ENCODE results near the gene AFDN. TPM values are rescaled to one million over a fixed set of nuclear protein-coding genes. Genes with fewer than 3 reads are reported as not detected.

AFDN gene
- total RNA-seq, 1 donor from 2014 or later: 162 TPM

DNA sequence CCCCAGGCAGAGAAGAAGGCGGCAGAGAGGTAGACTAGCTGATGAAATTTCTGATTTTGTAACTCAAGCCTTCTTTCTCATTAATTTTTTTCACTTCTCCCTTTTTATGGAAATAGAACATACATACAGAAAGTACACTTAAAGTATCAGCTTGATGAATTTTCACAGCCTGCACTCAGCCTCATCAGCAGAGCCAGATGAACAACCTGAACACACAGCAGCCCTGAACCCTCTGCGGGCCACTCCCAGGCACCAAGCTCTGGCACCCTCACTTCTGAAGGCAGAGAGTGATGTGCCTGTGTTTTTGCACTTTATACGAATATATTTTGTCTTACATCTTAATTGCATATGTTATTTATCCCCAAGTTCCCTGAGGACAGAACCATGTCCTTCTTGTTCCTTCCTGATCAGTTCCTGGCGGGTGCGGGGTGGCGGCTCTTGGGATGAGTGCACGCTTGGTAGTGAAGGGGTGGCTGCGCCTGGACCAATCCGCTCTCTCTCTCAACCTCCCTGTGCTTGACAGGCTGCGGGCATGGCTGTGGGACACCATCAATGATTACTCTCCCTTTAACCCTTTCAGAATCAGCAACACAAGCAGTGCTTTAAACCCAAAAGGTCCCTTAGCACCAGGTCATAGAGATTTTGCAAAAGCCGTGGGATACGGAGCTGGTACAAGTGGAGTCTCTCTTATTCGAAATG lies 34.8 kb upstream of the AFDN start:
- intact Hi-C loops (cut with DNase I): no loop called here
- H3K36me3 ChIP-seq: no peaks in the 10 kb centered on the region
- no peak overlapping the region for H3K4me3 ChIP-seq
- no peaks in the 10 kb centered on the region for H3K9me3 ChIP-seq
- H3K27me3 ChIP-seq: no peaks in the 10 kb centered on the region
- no peak for TF ChIP-seq POLR2AphosphoS5 (IDR thresholded peaks at IDR 0.05; ENCODE audit: insufficient read depth in 1 of 2, low read depth in 1 of 2)
- no peak for TF ChIP-seq POLR2A (IDR thresholded peaks at IDR 0.05)
- TF ChIP-seq, protein P1, sequence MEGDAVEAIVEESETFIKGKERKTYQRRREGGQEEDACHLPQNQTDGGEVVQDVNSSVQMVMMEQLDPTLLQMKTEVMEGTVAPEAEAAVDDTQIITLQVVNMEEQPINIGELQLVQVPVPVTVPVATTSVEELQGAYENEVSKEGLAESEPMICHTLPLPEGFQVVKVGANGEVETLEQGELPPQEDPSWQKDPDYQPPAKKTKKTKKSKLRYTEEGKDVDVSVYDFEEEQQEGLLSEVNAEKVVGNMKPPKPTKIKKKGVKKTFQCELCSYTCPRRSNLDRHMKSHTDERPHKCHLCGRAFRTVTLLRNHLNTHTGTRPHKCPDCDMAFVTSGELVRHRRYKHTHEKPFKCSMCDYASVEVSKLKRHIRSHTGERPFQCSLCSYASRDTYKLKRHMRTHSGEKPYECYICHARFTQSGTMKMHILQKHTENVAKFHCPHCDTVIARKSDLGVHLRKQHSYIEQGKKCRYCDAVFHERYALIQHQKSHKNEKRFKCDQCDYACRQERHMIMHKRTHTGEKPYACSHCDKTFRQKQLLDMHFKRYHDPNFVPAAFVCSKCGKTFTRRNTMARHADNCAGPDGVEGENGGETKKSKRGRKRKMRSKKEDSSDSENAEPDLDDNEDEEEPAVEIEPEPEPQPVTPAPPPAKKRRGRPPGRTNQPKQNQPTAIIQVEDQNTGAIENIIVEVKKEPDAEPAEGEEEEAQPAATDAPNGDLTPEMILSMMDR (IDR thresholded peaks at IDR 0.05): no peak
- H3K27ac ChIP-seq: no peak overlapping the region
- peaks cover 6% of the 10 kb centered on the region for H3K4me1 ChIP-seq
- no peak for DNase-seq (ENCODE audit: extremely low spot score in 2 of 2)

DNA sequence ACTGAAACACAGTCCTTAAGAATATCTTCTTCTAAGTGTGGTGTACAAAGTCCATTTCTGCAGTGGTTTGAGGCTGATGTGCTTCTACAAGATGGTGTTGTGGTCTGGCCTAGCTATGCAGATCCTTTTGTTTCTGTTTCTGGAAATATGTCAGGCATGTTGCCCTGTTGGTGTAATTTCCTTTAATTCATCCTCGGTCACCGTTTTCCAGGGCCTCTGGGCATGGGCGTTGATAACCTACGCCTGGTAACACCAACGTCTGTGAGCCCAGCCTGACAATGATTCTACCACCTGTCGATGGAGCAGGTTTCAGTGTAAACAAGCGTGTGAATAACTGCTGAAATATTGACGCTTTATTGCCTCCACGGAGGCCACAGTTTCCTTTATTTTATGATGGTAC lies 33.3 kb upstream of the AFDN start:
- no peaks in the 10 kb centered on the region for H3K27me3 ChIP-seq
- H3K9me3 ChIP-seq: no peaks in the 10 kb centered on the region
- DNase-seq (ENCODE audit: extremely low spot score in 2 of 2): no peak
- intact Hi-C loops (cut with DNase I): no loop called here
- no peak overlapping the region for H3K4me3 ChIP-seq
- no peaks in the 10 kb centered on the region for H3K36me3 ChIP-seq
- no peak overlapping the region for H3K27ac ChIP-seq
- H3K4me1 ChIP-seq: peaks cover 6% of the 10 kb centered on the region
- TF ChIP-seq POLR2A (IDR thresholded peaks at IDR 0.05): no peak
- TF ChIP-seq POLR2AphosphoS5 (IDR thresholded peaks at IDR 0.05; ENCODE audit: insufficient read depth in 1 of 2, low read depth in 1 of 2): no peak
- TF ChIP-seq, protein P1 (IDR thresholded peaks at IDR 0.05): no peak

DNA sequence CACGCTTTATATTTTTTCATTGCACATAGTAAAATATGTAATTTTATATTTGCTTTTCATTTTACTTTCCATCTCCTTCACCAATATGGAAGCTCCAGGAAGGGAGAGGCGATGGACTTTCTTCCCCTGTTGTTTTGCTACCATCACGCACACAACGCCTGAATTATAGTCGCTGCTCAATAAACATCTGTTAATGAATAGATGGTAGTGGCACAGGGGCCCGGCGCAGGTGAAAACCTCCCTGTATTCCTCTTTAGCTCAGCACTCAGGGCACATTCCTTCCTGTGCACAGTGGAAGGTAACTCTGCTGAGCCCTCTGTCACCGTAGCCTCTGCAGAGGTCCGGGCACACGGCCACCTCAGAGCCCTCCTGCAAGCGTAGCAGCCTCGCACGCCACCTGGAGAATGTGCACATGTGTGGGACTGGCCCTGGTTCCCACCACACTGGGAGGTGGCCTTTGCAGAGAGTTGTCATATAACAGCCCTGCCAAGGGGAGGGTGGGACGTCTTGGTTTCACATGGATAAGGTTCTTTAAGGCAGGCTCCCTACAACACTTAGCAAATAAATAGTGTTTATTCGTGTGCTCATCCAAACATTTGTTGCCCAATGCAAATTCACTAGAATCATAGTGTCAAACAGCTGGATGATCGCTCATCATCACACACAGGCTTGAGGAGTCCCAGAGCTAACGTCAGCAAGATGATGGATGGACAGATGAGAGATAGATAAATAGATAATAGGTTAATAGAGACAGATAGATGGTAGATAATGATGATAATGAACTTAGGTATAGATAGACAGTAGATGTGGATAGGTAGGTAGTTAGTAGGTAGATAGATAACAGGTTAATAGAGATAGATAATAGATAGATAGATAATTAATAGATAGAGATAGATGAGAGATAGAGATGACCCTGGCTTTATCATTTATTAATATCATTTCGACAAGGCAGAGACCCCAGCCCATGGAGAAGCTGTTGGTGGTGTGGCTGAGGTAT lies 32.3 kb upstream of the AFDN start:
- intact Hi-C loops (cut with DNase I): no loop called here
- DNase-seq (ENCODE audit: extremely low spot score in 2 of 2): no peak
- no peaks in the 10 kb centered on the region for H3K9me3 ChIP-seq

DNA sequence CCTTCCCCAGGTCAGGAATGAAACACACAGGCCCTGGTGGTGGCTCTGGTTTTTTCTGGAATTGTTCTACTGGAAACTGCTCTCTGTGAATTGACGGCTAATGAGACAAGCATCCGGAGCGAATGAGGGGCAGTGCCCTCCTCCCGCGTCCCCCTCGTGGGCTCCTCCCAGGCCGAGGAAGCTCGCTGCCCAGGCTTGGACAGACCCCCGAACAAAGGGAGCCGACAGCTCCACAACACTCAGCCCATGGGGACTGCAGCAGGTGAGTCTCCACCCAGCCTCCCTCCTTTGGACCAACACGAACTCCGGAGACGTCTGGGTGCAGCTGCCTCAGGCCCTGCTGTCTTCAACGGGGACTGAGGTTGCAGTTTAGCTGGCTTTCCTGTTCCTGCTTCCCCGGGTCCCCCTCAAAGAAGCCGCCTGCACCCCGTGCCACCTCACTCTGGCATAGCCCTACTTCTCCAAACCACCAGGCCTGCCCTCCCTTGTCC lies 31.3 kb upstream of the AFDN start:
- no peaks in the 10 kb centered on the region for H3K27me3 ChIP-seq

More for the DNA sequence above, 32.3 kb upstream of the AFDN start:
- no peak overlapping the region for H3K27ac ChIP-seq
- H3K27me3 ChIP-seq: no peaks in the 10 kb centered on the region
- TF ChIP-seq POLR2A (IDR thresholded peaks at IDR 0.05) (no peak), POLR2AphosphoS5 (IDR thresholded peaks at IDR 0.05; ENCODE audit: insufficient read depth in 1 of 2, low read depth in 1 of 2) (no peak)
- TF ChIP-seq, protein P1 (IDR thresholded peaks at IDR 0.05): no peak
- H3K4me1 ChIP-seq: peaks cover 6% of the 10 kb centered on the region
- H3K4me3 ChIP-seq: no peak overlapping the region
- H3K36me3 ChIP-seq: no peaks in the 10 kb centered on the region

More for the DNA sequence above, 31.3 kb upstream of the AFDN start:
- TF ChIP-seq POLR2A (IDR thresholded peaks at IDR 0.05) (no peak), POLR2AphosphoS5 (IDR thresholded peaks at IDR 0.05; ENCODE audit: insufficient read depth in 1 of 2, low read depth in 1 of 2) (no peak)
- TF ChIP-seq, protein P1 (IDR thresholded peaks at IDR 0.05): no peak
- H3K4me1 ChIP-seq: peaks cover 6% of the 10 kb centered on the region
- DNase-seq (ENCODE audit: extremely low spot score in 2 of 2): no peak
- no peaks in the 10 kb centered on the region for H3K36me3 ChIP-seq
- no peak overlapping the region for H3K27ac ChIP-seq
- no peaks in the 10 kb centered on the region for H3K9me3 ChIP-seq
- intact Hi-C loops (cut with DNase I): no loop called here
- H3K4me3 ChIP-seq: no peak overlapping the region

Measured in vagina (tissue), 2 donors.